Liver (tissue), 9 donors: ENCODE measurements around the gene WDR31. TPM values are rescaled to one million over a fixed set of nuclear protein-coding genes. Genes with fewer than 3 reads are reported as not detected.

Experiments used
- DNase-seq: peaks from one replicate; pipeline ENCODE4 v3.0.0-alpha.2; 2017; ENCODE audit warnings: low spot score
- H3K27ac ChIP-seq, 2 donors: one replicate each; pipeline ENCODE4 v1.7.0; 2013; ENCODE audit warnings: inconsistent platforms in 2 of 2, low read length in 2 of 2, control low read depth in 1 of 2, low read depth in 1 of 2, mild to moderate bottlenecking in 1 of 2
- H3K27me3 ChIP-seq, 4 donors: one replicate each; pipeline versions ENCODE4 v1.6.1 to v1.7.0; 2013; ENCODE audit warnings: low read length in 3 of 4, inconsistent platforms in 1 of 4, mild to moderate bottlenecking in 1 of 4, moderate library complexity in 1 of 4; ENCODE audit not compliant: control insufficient read depth in 4 of 4, insufficient read depth in 4 of 4
- H3K36me3 ChIP-seq, 4 donors: one replicate each; pipeline versions ENCODE4 v1.6.1 to v1.7.0; 2013; ENCODE audit warnings: low read length in 3 of 4, mild to moderate bottlenecking in 3 of 4, low read depth in 1 of 4, moderate library complexity in 1 of 4; ENCODE audit not compliant: control insufficient read depth in 4 of 4, insufficient read depth in 3 of 4
- H3K4me1 ChIP-seq, 4 donors: one replicate each; pipeline versions ENCODE4 v1.6.1 to v1.7.0; 2013; ENCODE audit warnings: low read length in 3 of 4, mild to moderate bottlenecking in 3 of 4, moderate library complexity in 1 of 4; ENCODE audit not compliant: control insufficient read depth in 4 of 4, insufficient read depth in 4 of 4
- H3K4me3 ChIP-seq, 3 donors: one replicate each; pipeline versions ENCODE4 v1.6.1 to v1.7.0; 2013; ENCODE audit warnings: low read length in 3 of 3, control low read depth in 1 of 3, low read depth in 1 of 3, mild to moderate bottlenecking in 1 of 3
- H3K9ac ChIP-seq, 2 donors: one replicate each; pipeline ENCODE4 v1.7.0; 2013; ENCODE audit warnings: low read length in 2 of 2, mild to moderate bottlenecking in 2 of 2, moderate library complexity in 2 of 2, control low read depth in 1 of 2, low read depth in 1 of 2
- H3K9me3 ChIP-seq, 4 donors: one replicate each; pipeline versions ENCODE4 v1.6.1 to v1.7.0; 2013; ENCODE audit warnings: low read length in 3 of 4; ENCODE audit not compliant: control insufficient read depth in 4 of 4
- ATF3 ChIP-seq: IDR thresholded peaks from 2 replicates; pipeline ENCODE4 v1.6.1; 2016; ENCODE audit warnings: antibody characterized with exemption
- CTCF ChIP-seq: fragments of 150-350 bp; IDR thresholded peaks from 2 replicates; pipeline ENCODE4 v1.5.1; 2017; ENCODE audit warnings: improper control_type of control experiment, low read depth, low read length; ENCODE audit not compliant: missing input control
- EGR1 ChIP-seq, 2 donors: IDR thresholded peaks; 2 replicates each; pipeline ENCODE4 v1.6.1; 2016 to 2018; ENCODE audit warnings: antibody characterized with exemption in 2 of 2, low read depth in 2 of 2
- FOXA1 ChIP-seq: IDR thresholded peaks from 2 replicates; pipeline ENCODE4 v1.6.1; 2016; ENCODE audit warnings: antibody characterized with exemption
- FOXA2 ChIP-seq: IDR thresholded peaks from 2 replicates; pipeline ENCODE4 v1.6.1; 2016; ENCODE audit warnings: antibody characterized with exemption
- GABPA ChIP-seq, 2 donors: IDR thresholded peaks in 1 of 2; conservative IDR thresholded peaks in 1 of 2; 2 replicates each; pipeline ENCODE4 v1.6.1; 2016; ENCODE audit warnings: antibody characterized with exemption in 2 of 2, mild to moderate bottlenecking in 1 of 2, moderate library complexity in 1 of 2
- HNF4A ChIP-seq, 2 donors: conservative IDR thresholded peaks; 2 replicates each; pipeline ENCODE4 v1.6.1; 2016; ENCODE audit warnings: antibody characterized with exemption in 2 of 2, mild to moderate bottlenecking in 2 of 2
- HNF4G ChIP-seq: IDR thresholded peaks from 2 replicates; pipeline ENCODE4 v1.6.1; 2016; ENCODE audit warnings: antibody characterized with exemption
- JUND ChIP-seq, 2 donors: IDR thresholded peaks; 2 replicates each; pipeline ENCODE4 v1.6.1; 2016; ENCODE audit warnings: antibody characterized with exemption in 2 of 2
- MAX ChIP-seq: IDR thresholded peaks from 2 replicates; pipeline ENCODE4 v1.6.1; 2016; ENCODE audit warnings: antibody characterized with exemption
- NR2F2 ChIP-seq: IDR thresholded peaks from 2 replicates; pipeline ENCODE4 v1.6.1; 2016; ENCODE audit warnings: antibody characterized with exemption
- RAD21 ChIP-seq, 2 donors: IDR thresholded peaks; 2 replicates each; pipeline ENCODE4 v1.6.1; 2016; ENCODE audit warnings: antibody characterized with exemption in 2 of 2, mild to moderate bottlenecking in 2 of 2
- REST ChIP-seq: IDR thresholded peaks from 2 replicates; pipeline ENCODE4 v1.6.1; 2016; ENCODE audit warnings: antibody characterized with exemption, mild to moderate bottlenecking
- RXRA ChIP-seq, 2 donors: IDR thresholded peaks; 2 replicates each; pipeline ENCODE4 v1.6.1; 2017 to 2018; ENCODE audit warnings: antibody characterized with exemption in 2 of 2, mild to moderate bottlenecking in 1 of 2
- SP1 ChIP-seq: IDR thresholded peaks from 2 replicates; pipeline ENCODE4 v1.6.1; 2018; ENCODE audit warnings: antibody characterized with exemption, mild to moderate bottlenecking
- YY1 ChIP-seq: IDR thresholded peaks from 2 replicates; pipeline ENCODE4 v1.6.1; 2016; ENCODE audit warnings: antibody characterized with exemption, mild to moderate bottlenecking
- ZBTB33 ChIP-seq: IDR thresholded peaks from 2 replicates; pipeline ENCODE4 v1.6.1; 2016; ENCODE audit warnings: antibody characterized with exemption
- WGBS: extraction: QIAGEN DNeasy Blood & Tissue Kit; methylation state at CpG from one replicate; pipeline ENCODE4 v1.1.7; 2013; 5-methylcytosine and 5-hydroxymethylcytosine counted together
- polyA plus RNA-seq, 2 donors: library from polyadenylated mRNA; stranded (reverse) in 1 of 2; unstranded in 1 of 2; fragments of 200-250 nt in 1 of 2; fragments of >200 nt in 1 of 2; fragmentation: Nextera tagmentation in 1 of 2; extraction: Ambion mirVana in 1 of 2; gene quantifications; one replicate each; pipeline versions ENCODE4 v1.2.1 to v1.2.3, GENCODE V29; 2013 to 2015
- total RNA-seq, 2 donors: library from RNA; depleted of rRNA; stranded (reverse); fragments of >200 nt; gene quantifications; one replicate each; pipeline ENCODE4 v1.2.3, GENCODE V29; 2014
- donor health status: healthy.
- donor health status: healthy.
- donor health status: healthy.
- donor health status: healthy.
- donor health status: healthy.

WDR31 gene
- total and polyA plus RNA-seq, 4 donors: 1.1 to 3.2 (median 1.2) TPM

GRCh38 chr9:113350107-113350661 lies 10.1 kb upstream of the WDR31 start:
- Histone ChIP-seq H3K36me3 (no peaks in the 10 kb centered on the region), H3K9ac (no peak overlapping the region), H3K27ac (no peak overlapping the region), H3K27me3 (no peaks in the 10 kb centered on the region), H3K4me3 (peak overlapping the region in 2 of 3 donors; percentile 39 to 73), H3K4me1 (peaks cover 4 to 7% (median 5%) of the 10 kb centered on the region in 4 donors), H3K9me3 (no peaks in the 10 kb centered on the region)
- no peak for DNase-seq
- 45% methylated on average over 14 of the region's 14 CpGs for WGBS
- TF ChIP-seq RAD21 (IDR thresholded peaks at IDR 0.05): no peak

- WGBS: 3% methylated on average over 71 of the region's 71 CpGs
- Histone ChIP-seq H3K9me3 (no peaks in the 10 kb centered on the region), H3K36me3 (no peaks in the 10 kb centered on the region), H3K4me1 (peaks cover 4 to 7% (median 5%) of the 10 kb centered on the region in 4 donors), H3K4me3 (peak within 1 kb of the TSS in 2 of 3 donors; percentile 39 to 73), H3K9ac (no peak within 1 kb of the TSS), H3K27ac (no peak within 1 kb of the TSS), H3K27me3 (no peaks in the 10 kb centered on the region)
- peak; percentile 46 for DNase-seq
- TF ChIP-seq HNF4A (conservative IDR thresholded peaks at IDR 0.05) (no peak), RXRA (IDR thresholded peaks at IDR 0.05) (no peak), NR2F2 (no peak), GABPA (IDR thresholded peaks at IDR 0.05 in 1 of 2, conservative IDR thresholded peaks at IDR 0.05 in 1 of 2) (no peak), FOXA1 (no peak), REST (no peak), HNF4G (no peak), JUND (IDR thresholded peaks at IDR 0.05) (no peak), CTCF (no peak), RAD21 (IDR thresholded peaks at IDR 0.05) (no peak), SP1 (no peak), MAX (no peak), ATF3 (no peak), YY1 (no peak), EGR1 (IDR thresholded peaks at IDR 0.05; ENCODE audit: low read depth in 2 of 2) (no peak), ZBTB33 (no peak), FOXA2 (no peak)
These were observed 9.5 kb upstream of the WDR31 start, which contains the start of gene BSPRY for GRCh38 chr9:113349445-113350094. TSS of gene BSPRY (plus strand) at chr9:113349541. CDS start at chr9:113349580, 39 bp downstream.
